GM12878 (cell line): ENCODE data around the gene ASMTL. TPM values are rescaled to one million over a fixed set of nuclear protein-coding genes. Genes with fewer than 3 reads are reported as not detected.

Experiments
- CHD1 ChIP-seq: IDR thresholded peaks from 2 replicates; pipeline ENCODE4 v1.6.1; 2012; ENCODE audit warnings: low read depth, low read length, improper control_type of control experiment
- CHD2 ChIP-seq: IDR thresholded peaks from 2 replicates; pipeline ENCODE4 v1.6.1; 2011; ENCODE audit warnings: low read depth, low read length, improper control_type of control experiment, borderline replicate concordance
- CREB1 ChIP-seq: IDR thresholded peaks from 2 replicates; pipeline ENCODE4 v1.6.1; 2012; ENCODE audit warnings: low read depth, mild to moderate bottlenecking, inconsistent platforms
- GATAD2B ChIP-seq: fragments of 450-650 bp; conservative IDR thresholded peaks from 2 replicates; pipeline ENCODE4 v1.6.1; 2017; ENCODE audit warnings: low read depth, mild to moderate bottlenecking, moderate library complexity
- IRF3 ChIP-seq: fragments of 450-650 bp; IDR thresholded peaks from 2 replicates; pipeline ENCODE4 v1.6.1; 2014; ENCODE audit warnings: mild to moderate bottlenecking
- KLF5 ChIP-seq: fragments of 450-650 bp; IDR thresholded peaks from 2 replicates; pipeline ENCODE4 v1.6.1; 2014; ENCODE audit warnings: mild to moderate bottlenecking; ENCODE audit not compliant: partially characterized antibody
- MEF2B ChIP-seq: fragments of 450-650 bp; IDR thresholded peaks from 2 replicates; pipeline ENCODE4 v1.6.1; 2018; ENCODE audit warnings: mild to moderate bottlenecking, moderate library complexity; ENCODE audit not compliant: partially characterized antibody, poor library complexity, severe bottlenecking
- NFIC ChIP-seq: IDR thresholded peaks from 2 replicates; pipeline ENCODE4 v1.6.1; 2012; ENCODE audit warnings: low read depth, mild to moderate bottlenecking, inconsistent platforms, low read length, moderate library complexity
- NFYB ChIP-seq: IDR thresholded peaks from 2 replicates; pipeline ENCODE4 v1.6.1; 2011; ENCODE audit warnings: low read depth, mild to moderate bottlenecking, low read length, improper control_type of control experiment, moderate library complexity; ENCODE audit not compliant: insufficient read depth
- NR2C2 ChIP-seq: IDR thresholded peaks from 2 replicates; pipeline ENCODE4 v1.6.1; 2011; ENCODE audit warnings: borderline replicate concordance, low read depth; ENCODE audit not compliant: control insufficient read depth, insufficient read length
- STAT1 ChIP-seq: fragments of 450-650 bp; conservative IDR thresholded peaks from 2 replicates; pipeline ENCODE4 v1.6.1; 2014; ENCODE audit warnings: antibody characterized with exemption, mild to moderate bottlenecking
- USF2 ChIP-seq: IDR thresholded peaks from 2 replicates; pipeline ENCODE4 v1.6.1; 2011; ENCODE audit warnings: low read depth, low read length, improper control_type of control experiment, borderline replicate concordance
- ZNF384 ChIP-seq: IDR thresholded peaks from 2 replicates; pipeline ENCODE4 v1.6.1; 2012; ENCODE audit warnings: low read depth, mild to moderate bottlenecking, low read length, improper control_type of control experiment, borderline replicate concordance
- polyA plus RNA-seq, 11 experiments: library from polyadenylated mRNA; depleted of rRNA in 4 of 11; unstranded in 6 of 11; stranded (reverse) in 5 of 11; fragments of >200 nt; fragmentation: Nextera tagmentation in 4 of 11; fragmentation: Illumina TruSeq in 1 of 11; extraction: Ambion mirVana in 4 of 11; extraction: Trizol in 1 of 11; gene quantifications; 1 replicate in 1 of 11; 2 replicates in 10 of 11; pipeline versions ENCODE4 v1.2.1 to v1.2.3, GENCODE V29; 2011 to 2016; ENCODE audit warnings: inconsistent platforms in 2 of 11, missing spikeins in 2 of 11, low read depth in 1 of 11
- total RNA-seq, 4 experiments: library from RNA; depleted of rRNA in 3 of 4; stranded (reverse); fragments of >200 nt in 3 of 4; fragmentation: Illumina TruSeq in 1 of 4; extraction: Trizol in 1 of 4; gene quantifications; 2 replicates each; pipeline versions ENCODE4 v1.2.1 to v1.2.3, GENCODE V29; 2013 to 2021
- TF ChIP-seq, protein P1 (sequence below): fragments of 450-650 bp; formaldehyde crosslinking; IDR thresholded peaks from 2 replicates; pipeline ENCODE4 v1.5.0; 2022; ENCODE audit warnings: mild to moderate bottlenecking, missing genetic modification characterization
- TF ChIP-seq, protein P2 (sequence below): fragments of 450-650 bp; IDR thresholded peaks from 2 replicates; pipeline ENCODE4 v1.6.1; 2018; ENCODE audit warnings: borderline replicate concordance, mild to moderate bottlenecking; ENCODE audit not compliant: partially characterized antibody
- TF ChIP-seq, protein P3 (sequence below): fragments of 450-650 bp; IDR thresholded peaks from 2 replicates; pipeline ENCODE4 v1.6.1; 2016; ENCODE audit warnings: mild to moderate bottlenecking

Gene ASMTL
- total and polyA plus RNA-seq, 10 of the 15 experiments (the other 5 are each of a cell fraction or from before 2014, with no cell fraction given) = 1.6 to 51.9 (median 32.1) TPM

DNA sequence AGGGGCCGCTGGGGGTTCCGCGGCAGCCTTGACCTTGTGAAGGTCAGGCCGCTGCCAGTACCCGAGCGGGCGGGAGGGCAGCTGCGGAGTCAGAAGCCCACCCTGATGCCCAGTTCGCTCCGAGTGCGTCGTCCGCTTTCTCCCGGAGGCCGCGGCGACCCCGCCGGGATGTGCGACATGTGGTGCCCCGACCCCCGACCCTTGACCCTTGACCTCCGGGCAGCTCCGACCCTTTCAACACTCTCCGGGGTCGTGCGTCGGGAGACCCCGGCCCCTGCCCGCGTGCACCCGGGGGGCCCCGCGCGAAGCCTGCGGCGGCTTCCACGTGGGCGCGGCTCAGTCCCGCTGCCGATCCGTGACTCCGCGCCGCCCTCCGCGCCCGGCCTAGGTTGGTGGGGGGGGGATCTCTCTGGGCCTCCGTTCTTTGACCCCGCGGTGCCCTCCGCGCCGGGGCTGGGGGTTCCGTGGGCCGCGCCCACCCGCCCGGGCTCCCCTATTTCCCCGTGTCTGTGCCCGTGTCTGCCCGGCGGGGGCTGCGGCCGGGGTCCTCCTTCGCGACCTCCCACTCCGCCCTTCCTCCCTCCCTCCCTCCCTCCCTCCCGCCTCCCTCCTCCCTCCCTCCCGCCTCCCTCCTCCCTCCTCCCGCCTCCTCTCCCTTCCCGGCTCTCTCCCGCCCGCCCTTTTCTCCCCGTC lies 60.2 kb downstream of the ASMTL start (continued):
- TF ChIP-seq, protein P1, sequence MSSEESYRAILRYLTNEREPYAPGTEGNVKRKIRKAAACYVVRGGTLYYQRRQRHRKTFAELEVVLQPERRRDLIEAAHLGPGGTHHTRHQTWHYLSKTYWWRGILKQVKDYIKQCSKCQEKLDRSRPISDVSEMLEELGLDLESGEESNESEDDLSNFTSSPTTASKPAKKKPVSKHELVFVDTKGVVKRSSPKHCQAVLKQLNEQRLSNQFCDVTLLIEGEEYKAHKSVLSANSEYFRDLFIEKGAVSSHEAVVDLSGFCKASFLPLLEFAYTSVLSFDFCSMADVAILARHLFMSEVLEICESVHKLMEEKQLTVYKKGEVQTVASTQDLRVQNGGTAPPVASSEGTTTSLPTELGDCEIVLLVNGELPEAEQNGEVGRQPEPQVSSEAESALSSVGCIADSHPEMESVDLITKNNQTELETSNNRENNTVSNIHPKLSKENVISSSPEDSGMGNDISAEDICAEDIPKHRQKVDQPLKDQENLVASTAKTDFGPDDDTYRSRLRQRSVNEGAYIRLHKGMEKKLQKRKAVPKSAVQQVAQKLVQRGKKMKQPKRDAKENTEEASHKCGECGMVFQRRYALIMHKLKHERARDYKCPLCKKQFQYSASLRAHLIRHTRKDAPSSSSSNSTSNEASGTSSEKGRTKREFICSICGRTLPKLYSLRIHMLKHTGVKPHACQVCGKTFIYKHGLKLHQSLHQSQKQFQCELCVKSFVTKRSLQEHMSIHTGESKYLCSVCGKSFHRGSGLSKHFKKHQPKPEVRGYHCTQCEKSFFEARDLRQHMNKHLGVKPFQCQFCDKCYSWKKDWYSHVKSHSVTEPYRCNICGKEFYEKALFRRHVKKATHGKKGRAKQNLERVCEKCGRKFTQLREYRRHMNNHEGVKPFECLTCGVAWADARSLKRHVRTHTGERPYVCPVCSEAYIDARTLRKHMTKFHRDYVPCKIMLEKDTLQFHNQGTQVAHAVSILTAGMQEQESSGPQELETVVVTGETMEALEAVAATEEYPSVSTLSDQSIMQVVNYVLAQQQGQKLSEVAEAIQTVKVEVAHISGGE = no peak
- TF ChIP-seq USF2 (no peak), ZNF384 (no peak), NFIC (no peak), NR2C2 (peak; percentile 94), STAT1 (no peak), CREB1 (no peak), CHD2 (no peak), NFYB (no peak), GATAD2B (peak; percentile 99), IRF3 (no peak), KLF5 (peak; percentile 65), MEF2B (peak; percentile 50), CHD1 (peak; percentile 49; the same call in 1 of the 2 replicates)
- TF ChIP-seq, protein P2, sequence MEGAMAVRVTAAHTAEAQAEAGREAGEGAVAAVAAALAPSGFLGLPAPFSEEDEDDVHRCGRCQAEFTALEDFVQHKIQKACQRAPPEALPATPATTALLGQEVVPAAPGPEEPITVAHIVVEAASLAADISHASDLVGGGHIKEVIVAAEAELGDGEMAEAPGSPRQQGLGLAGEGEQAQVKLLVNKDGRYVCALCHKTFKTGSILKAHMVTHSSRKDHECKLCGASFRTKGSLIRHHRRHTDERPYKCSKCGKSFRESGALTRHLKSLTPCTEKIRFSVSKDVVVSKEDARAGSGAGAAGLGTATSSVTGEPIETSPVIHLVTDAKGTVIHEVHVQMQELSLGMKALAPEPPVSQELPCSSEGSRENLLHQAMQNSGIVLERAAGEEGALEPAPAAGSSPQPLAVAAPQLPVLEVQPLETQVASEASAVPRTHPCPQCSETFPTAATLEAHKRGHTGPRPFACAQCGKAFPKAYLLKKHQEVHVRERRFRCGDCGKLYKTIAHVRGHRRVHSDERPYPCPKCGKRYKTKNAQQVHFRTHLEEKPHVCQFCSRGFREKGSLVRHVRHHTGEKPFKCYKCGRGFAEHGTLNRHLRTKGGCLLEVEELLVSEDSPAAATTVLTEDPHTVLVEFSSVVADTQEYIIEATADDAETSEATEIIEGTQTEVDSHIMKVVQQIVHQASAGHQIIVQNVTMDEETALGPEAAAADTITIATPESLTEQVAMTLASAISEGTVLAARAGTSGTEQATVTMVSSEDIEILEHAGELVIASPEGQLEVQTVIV = no peak
- TF ChIP-seq, protein P3, sequence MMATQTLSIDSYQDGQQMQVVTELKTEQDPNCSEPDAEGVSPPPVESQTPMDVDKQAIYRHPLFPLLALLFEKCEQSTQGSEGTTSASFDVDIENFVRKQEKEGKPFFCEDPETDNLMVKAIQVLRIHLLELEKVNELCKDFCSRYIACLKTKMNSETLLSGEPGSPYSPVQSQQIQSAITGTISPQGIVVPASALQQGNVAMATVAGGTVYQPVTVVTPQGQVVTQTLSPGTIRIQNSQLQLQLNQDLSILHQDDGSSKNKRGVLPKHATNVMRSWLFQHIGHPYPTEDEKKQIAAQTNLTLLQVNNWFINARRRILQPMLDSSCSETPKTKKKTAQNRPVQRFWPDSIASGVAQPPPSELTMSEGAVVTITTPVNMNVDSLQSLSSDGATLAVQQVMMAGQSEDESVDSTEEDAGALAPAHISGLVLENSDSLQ = peak; percentile 34; the same call in 1 of the 2 replicates
